ENCODE measurements around the gene CACNA2D3. TPM values are rescaled to one million over a fixed set of nuclear protein-coding genes. Genes with fewer than 3 reads are reported as not detected.

Gene CACNA2D3
- total RNA-seq, 1 donor from 2014 or later, result 0.70 TPM

DNA sequence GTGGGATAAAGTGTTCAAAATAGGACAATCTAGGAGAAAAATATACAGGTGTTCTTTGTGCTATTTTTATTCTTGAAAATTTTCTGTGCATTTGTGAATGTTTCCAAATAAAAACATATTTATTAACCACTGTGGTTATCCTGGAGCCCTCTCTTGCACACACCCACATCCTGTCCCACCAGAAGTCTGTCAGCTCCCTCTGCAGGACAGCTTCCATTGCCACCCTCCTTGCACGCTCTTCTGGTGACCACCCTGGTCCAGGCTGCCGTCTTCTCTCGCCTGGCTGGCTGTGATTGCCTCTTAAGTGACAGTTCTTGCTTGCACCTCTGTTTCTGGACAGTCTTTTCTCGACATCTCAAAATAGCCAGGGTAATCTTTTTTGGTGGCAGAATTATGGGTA lies 411.5 kb downstream of the CACNA2D3 start:
- Histone ChIP-seq H3K9ac (ENCODE audit: low read length) (no peak overlapping the region), H2AFZ (ENCODE audit: low read depth, low read length) (no peak overlapping the region), H3K4me1 (ENCODE audit: insufficient read depth, low read length) (no peaks in the 10 kb centered on the region), H3K27ac (ENCODE audit: low read depth, low read length) (no peak overlapping the region), H4K20me1 (ENCODE audit: insufficient read depth, low read length) (no peaks in the 10 kb centered on the region), H3K4me3 (ENCODE audit: insufficient read depth, low read depth, low read length) (no peak overlapping the region), H3K9me3 (ENCODE audit: insufficient read depth, low read depth, low read length) (no peaks in the 10 kb centered on the region), H3K79me2 (ENCODE audit: insufficient read depth, low read length) (no peaks in the 10 kb centered on the region), H3K36me3 (ENCODE audit: insufficient read depth, low read length) (no peaks in the 10 kb centered on the region), H3K4me2 (ENCODE audit: low read length) (no peak overlapping the region), H3K27me3 (ENCODE audit: insufficient read depth, low read length) (no peaks in the 10 kb centered on the region)
- Mint-ChIP-seq H3K27me3 (ENCODE audit: low read depth, unreplicated experiment) (peaks cover 14% of the 10 kb centered on the region), H3K9me3 (ENCODE audit: unreplicated experiment) (no peaks in the 10 kb centered on the region), H3K4me3 (ENCODE audit: unreplicated experiment) (no peak overlapping the region), H3K27ac (ENCODE audit: unreplicated experiment) (no peak overlapping the region), H3K4me1 (ENCODE audit: low read depth, unreplicated experiment) (no peaks in the 10 kb centered on the region), H3K36me3 (ENCODE audit: low read depth, unreplicated experiment) (no peaks in the 10 kb centered on the region)
- FAIRE-seq (no peak), DNase-seq (ENCODE audit: low read depth) (no peak)
- TF ChIP-seq EZH2 (IDR thresholded peaks at IDR 0.05; ENCODE audit: insufficient read depth, low read length), result no peak
- TF ChIP-seq, protein P1, sequence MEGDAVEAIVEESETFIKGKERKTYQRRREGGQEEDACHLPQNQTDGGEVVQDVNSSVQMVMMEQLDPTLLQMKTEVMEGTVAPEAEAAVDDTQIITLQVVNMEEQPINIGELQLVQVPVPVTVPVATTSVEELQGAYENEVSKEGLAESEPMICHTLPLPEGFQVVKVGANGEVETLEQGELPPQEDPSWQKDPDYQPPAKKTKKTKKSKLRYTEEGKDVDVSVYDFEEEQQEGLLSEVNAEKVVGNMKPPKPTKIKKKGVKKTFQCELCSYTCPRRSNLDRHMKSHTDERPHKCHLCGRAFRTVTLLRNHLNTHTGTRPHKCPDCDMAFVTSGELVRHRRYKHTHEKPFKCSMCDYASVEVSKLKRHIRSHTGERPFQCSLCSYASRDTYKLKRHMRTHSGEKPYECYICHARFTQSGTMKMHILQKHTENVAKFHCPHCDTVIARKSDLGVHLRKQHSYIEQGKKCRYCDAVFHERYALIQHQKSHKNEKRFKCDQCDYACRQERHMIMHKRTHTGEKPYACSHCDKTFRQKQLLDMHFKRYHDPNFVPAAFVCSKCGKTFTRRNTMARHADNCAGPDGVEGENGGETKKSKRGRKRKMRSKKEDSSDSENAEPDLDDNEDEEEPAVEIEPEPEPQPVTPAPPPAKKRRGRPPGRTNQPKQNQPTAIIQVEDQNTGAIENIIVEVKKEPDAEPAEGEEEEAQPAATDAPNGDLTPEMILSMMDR (IDR thresholded peaks at IDR 0.05; ENCODE audit: insufficient read depth, low read depth, low read length), result no peak

DNA sequence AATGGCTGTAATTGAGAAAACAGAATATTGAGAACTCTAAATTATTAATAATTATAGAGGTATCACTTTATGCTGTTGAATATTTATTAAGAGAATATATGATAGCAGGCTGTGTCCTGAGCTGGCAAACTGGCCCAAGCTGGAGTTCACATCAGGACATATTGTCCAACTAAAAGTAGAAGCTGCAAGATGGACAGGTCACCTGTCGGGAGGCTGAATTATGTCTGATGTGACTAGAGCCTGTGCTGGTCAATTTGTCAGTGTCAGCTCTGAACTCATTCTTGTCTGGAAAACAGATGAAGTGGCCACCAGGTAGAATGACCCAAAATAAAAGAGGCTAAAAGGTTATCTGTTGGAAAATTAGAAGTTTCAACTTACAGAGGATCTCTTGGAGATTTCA lies 413.3 kb downstream of the CACNA2D3 start:
- Mint-ChIP-seq H3K27ac (ENCODE audit: unreplicated experiment) (no peak overlapping the region), H3K4me1 (ENCODE audit: low read depth, unreplicated experiment) (no peaks in the 10 kb centered on the region), H3K36me3 (ENCODE audit: low read depth, unreplicated experiment) (no peaks in the 10 kb centered on the region), H3K4me3 (ENCODE audit: unreplicated experiment) (no peak overlapping the region), H3K9me3 (ENCODE audit: unreplicated experiment) (no peaks in the 10 kb centered on the region), H3K27me3 (ENCODE audit: low read depth, unreplicated experiment) (peaks cover 19% of the 10 kb centered on the region)
- H3K4me3 ChIP-seq (ENCODE audit: insufficient read depth, low read depth, low read length), result no peak overlapping the region
- no peaks in the 10 kb centered on the region for H3K79me2 ChIP-seq (ENCODE audit: insufficient read depth, low read length)
- H3K27ac ChIP-seq (ENCODE audit: low read depth, low read length), result no peak overlapping the region
- no peaks in the 10 kb centered on the region for H3K36me3 ChIP-seq (ENCODE audit: insufficient read depth, low read length)
- H3K9ac ChIP-seq (ENCODE audit: low read length), result no peak overlapping the region
- H4K20me1 ChIP-seq (ENCODE audit: insufficient read depth, low read length), result no peaks in the 10 kb centered on the region
- FAIRE-seq, result no peak
- DNase-seq (ENCODE audit: low read depth), result no peak
- H3K27me3 ChIP-seq (ENCODE audit: insufficient read depth, low read length), result no peaks in the 10 kb centered on the region
- no peak overlapping the region for H3K4me2 ChIP-seq (ENCODE audit: low read length)
- no peaks in the 10 kb centered on the region for H3K4me1 ChIP-seq (ENCODE audit: insufficient read depth, low read length)
- H3K9me3 ChIP-seq (ENCODE audit: insufficient read depth, low read depth, low read length), result no peaks in the 10 kb centered on the region
- H2AFZ ChIP-seq (ENCODE audit: low read depth, low read length), result no peak overlapping the region
- TF ChIP-seq, protein P1 (IDR thresholded peaks at IDR 0.05; ENCODE audit: insufficient read depth, low read depth, low read length), result no peak
- no peak for TF ChIP-seq EZH2 (IDR thresholded peaks at IDR 0.05; ENCODE audit: insufficient read depth, low read length)

DNA sequence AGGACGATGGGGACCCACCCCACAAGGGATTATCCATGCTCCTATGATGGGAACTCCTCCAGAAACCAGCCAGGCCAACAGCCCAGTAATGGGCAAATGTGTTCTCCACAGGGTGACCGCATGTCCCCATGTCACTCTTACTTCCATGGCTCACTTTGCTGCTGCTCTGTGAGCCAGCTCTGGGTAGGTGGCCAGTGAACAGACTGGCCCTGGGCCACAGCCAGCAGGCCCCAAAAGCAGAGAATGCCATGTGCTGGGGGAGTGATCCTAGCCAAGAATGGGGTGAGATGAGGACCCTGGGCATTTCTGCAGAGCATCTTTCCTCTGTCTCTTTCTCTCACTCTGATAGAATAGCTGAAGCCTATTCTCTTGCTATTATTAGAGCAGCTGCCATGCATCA lies 414.1 kb downstream of the CACNA2D3 start:
- Histone ChIP-seq H3K4me3 (ENCODE audit: insufficient read depth, low read depth, low read length) (no peak overlapping the region), H3K4me1 (ENCODE audit: insufficient read depth, low read length) (no peaks in the 10 kb centered on the region), H3K9ac (ENCODE audit: low read length) (no peak overlapping the region), H2AFZ (ENCODE audit: low read depth, low read length) (no peak overlapping the region), H3K79me2 (ENCODE audit: insufficient read depth, low read length) (no peaks in the 10 kb centered on the region), H3K4me2 (ENCODE audit: low read length) (no peak overlapping the region), H3K36me3 (ENCODE audit: insufficient read depth, low read length) (no peaks in the 10 kb centered on the region), H3K27ac (ENCODE audit: low read depth, low read length) (no peak overlapping the region), H3K9me3 (ENCODE audit: insufficient read depth, low read depth, low read length) (no peaks in the 10 kb centered on the region), H3K27me3 (ENCODE audit: insufficient read depth, low read length) (no peaks in the 10 kb centered on the region), H4K20me1 (ENCODE audit: insufficient read depth, low read length) (no peaks in the 10 kb centered on the region)
- no peak for FAIRE-seq
- Mint-ChIP-seq H3K9me3 (ENCODE audit: unreplicated experiment) (no peaks in the 10 kb centered on the region), H3K36me3 (ENCODE audit: low read depth, unreplicated experiment) (no peaks in the 10 kb centered on the region), H3K27me3 (ENCODE audit: low read depth, unreplicated experiment) (peaks cover 19% of the 10 kb centered on the region), H3K4me3 (ENCODE audit: unreplicated experiment) (no peak overlapping the region), H3K27ac (ENCODE audit: unreplicated experiment) (no peak overlapping the region), H3K4me1 (ENCODE audit: low read depth, unreplicated experiment) (no peaks in the 10 kb centered on the region)
- TF ChIP-seq, protein P1 (IDR thresholded peaks at IDR 0.05; ENCODE audit: insufficient read depth, low read depth, low read length), result no peak
- TF ChIP-seq EZH2 (IDR thresholded peaks at IDR 0.05; ENCODE audit: insufficient read depth, low read length), result no peak
- DNase-seq (ENCODE audit: low read depth), result no peak
